ENCODE measurements around the gene HMGB3.

- TF ChIP-seq EZH2 (IDR thresholded peaks at IDR 0.05): no peak
- TF ChIP-seq POLR2AphosphoS5 (IDR thresholded peaks at IDR 0.05; ENCODE audit: borderline replicate concordance, low read depth, low read length): no peak
Measured at GRCh38 chrX:151019856-151020255, 36.7 kb downstream of the HMGB3 start.

Measured in SK-N-MC (cell line).